Sigmoid colon (tissue), 7 donors: ENCODE results near the gene SLC35B2. TPM values are rescaled to one million over a fixed set of nuclear protein-coding genes. Genes with fewer than 3 reads are reported as not detected.
A peak's percentile ranks its signal among the peaks of the same experiment; 100 is the strongest.

Experiments
- DNase-seq: peaks from one replicate; pipeline ENCODE4 v3.0.0-alpha.2; 2019
- H3K27ac ChIP-seq, 4 donors: fragments of 200-600 bp; sonication (generic); one replicate each; pipeline ENCODE4 v1.5.1; 2016 to 2019; ENCODE audit warnings: mild to moderate bottlenecking in 1 of 4
- H3K27me3 ChIP-seq, 3 donors: fragments of 200-600 bp; sonication (generic); one replicate each; pipeline ENCODE4 v1.5.1; 2019; ENCODE audit warnings: mild to moderate bottlenecking in 1 of 3
- H3K36me3 ChIP-seq, 4 donors: fragments of 200-600 bp; sonication (generic); one replicate each; pipeline ENCODE4 v1.5.1; 2016 to 2019
- H3K4me1 ChIP-seq, 4 donors: fragments of 200-600 bp; sonication (generic); one replicate each; pipeline ENCODE4 v1.5.1; 2017 to 2019
- H3K4me3 ChIP-seq, 4 donors: fragments of 200-600 bp; sonication (generic); one replicate each; pipeline ENCODE4 v1.5.1; 2017 to 2019; ENCODE audit warnings: mild to moderate bottlenecking in 2 of 4, moderate library complexity in 1 of 4
- H3K9me3 ChIP-seq, 4 donors: fragments of 200-600 bp in 3 of 4; sonication (generic) in 3 of 4; one replicate each; pipeline versions ENCODE4 v1.5.1 to v1.6.1; 2013 to 2019
- CTCF ChIP-seq, 4 experiments: fragments of 450-650 bp in 3 of 4; fragments of 200-600 bp in 1 of 4; IDR thresholded peaks; one replicate each; pipeline ENCODE4 v1.5.1; 2016 to 2019; ENCODE audit warnings: antibody characterized with exemption in 4 of 4, mild to moderate bottlenecking in 3 of 4, moderate library complexity in 2 of 4
- EP300 ChIP-seq, 4 donors: sonication (generic); formaldehyde crosslinking; IDR thresholded peaks; one replicate each; pipeline ENCODE4 v1.6.1; 2017; ENCODE audit warnings: antibody characterized with exemption in 4 of 4
- POLR2A ChIP-seq, 2 donors: fragments of 450-650 bp; IDR thresholded peaks; one replicate each; pipeline ENCODE4 v1.6.1; 2016; ENCODE audit warnings: antibody characterized with exemption in 2 of 2, mild to moderate bottlenecking in 2 of 2, moderate library complexity in 2 of 2
- POLR2AphosphoS5 ChIP-seq, 4 donors: sonication (generic); formaldehyde crosslinking; IDR thresholded peaks; one replicate each; pipeline ENCODE4 v1.6.1; 2017; ENCODE audit warnings: antibody characterized with exemption in 4 of 4
- WGBS, 2 donors: extraction: QIAGEN DNeasy Blood & Tissue Kit; methylation state at CpG; one replicate each; pipeline ENCODE4 v1.1.7; 2013; 5-methylcytosine and 5-hydroxymethylcytosine counted together
- intact Hi-C: fragments of 100-400 bp; cut with DNase I; formaldehyde crosslinking; loops from one replicate; pipeline ENCODE4 v1.15.1; 2023
- polyA plus RNA-seq, 3 donors: library from polyadenylated mRNA; stranded (reverse); fragments of 200-250 nt; gene quantifications; one replicate each; pipeline ENCODE4 v1.2.3, GENCODE V29; 2013
- total RNA-seq, 4 donors: library from RNA; depleted of rRNA; stranded (reverse); fragments of >200 nt; gene quantifications; one replicate each; pipeline ENCODE4 v1.1.0, GENCODE V29; 2016
- donor health status: healthy with polysubstance abuse.
- donor health status: Bipolar disorder and iron deficiency.
- donor health status: healthy.

SLC35B2 gene
- total and polyA plus RNA-seq, 7 donors: 7.2 to 36.9 (median 25.7) TPM

GRCh38 chr6:44272529-44272928 is 15.2 kb upstream of the SLC35B2 start:
- Histone ChIP-seq H3K9me3 (no peaks in the 10 kb centered on the region), H3K36me3 (no peaks in the 10 kb centered on the region), H3K4me3 (no peak overlapping the region), H3K27ac (no peak overlapping the region), H3K27me3 (peaks cover 30 to 96% (median 81%) of the 10 kb centered on the region in 3 donors), H3K4me1 (peaks cover 0 to 21% (median 16%) of the 10 kb centered on the region in 4 donors)
- TF ChIP-seq POLR2A (IDR thresholded peaks at IDR 0.05) (no peak), EP300 (IDR thresholded peaks at IDR 0.05) (no peak), POLR2AphosphoS5 (IDR thresholded peaks at IDR 0.05) (no peak), CTCF (IDR thresholded peaks at IDR 0.05) (no peak)
- intact Hi-C loops: no loop called here
- WGBS, 2 donors: 80 to 87% methylated on average over 3 of the region's 3 CpGs
- DNase-seq: no peak

- intact Hi-C loops: no loop called here
- Histone ChIP-seq H3K27me3 (peaks cover 30 to 90% (median 81%) of the 10 kb centered on the region in 3 donors), H3K36me3 (no peaks in the 10 kb centered on the region), H3K27ac (no peak overlapping the region), H3K4me1 (peaks cover 0 to 21% (median 16%) of the 10 kb centered on the region in 4 donors), H3K4me3 (no peak overlapping the region), H3K9me3 (no peaks in the 10 kb centered on the region)
- 66% methylated on average over 3 of the region's 3 CpGs for WGBS, 2 donors
- no peak for DNase-seq
- TF ChIP-seq POLR2A (IDR thresholded peaks at IDR 0.05) (no peak), CTCF (IDR thresholded peaks at IDR 0.05) (no peak), POLR2AphosphoS5 (IDR thresholded peaks at IDR 0.05) (no peak), EP300 (IDR thresholded peaks at IDR 0.05) (no peak)
These were observed 14.6 kb upstream of the SLC35B2 start for GRCh38 chr6:44271914-44272313.

- peaks cover 29 to 85% (median 77%) of the 10 kb centered on the region in 3 donors for H3K27me3 ChIP-seq
- DNase-seq: no peak
- H3K9me3 ChIP-seq: no peaks in the 10 kb centered on the region
- TF ChIP-seq POLR2AphosphoS5 (IDR thresholded peaks at IDR 0.05): no peak
- no peak for TF ChIP-seq POLR2A (IDR thresholded peaks at IDR 0.05)
- TF ChIP-seq EP300 (IDR thresholded peaks at IDR 0.05): no peak
- no peak for TF ChIP-seq CTCF (IDR thresholded peaks at IDR 0.05)
- H3K36me3 ChIP-seq: no peaks in the 10 kb centered on the region
- intact Hi-C loops: no loop called here
- WGBS, 2 donors: 72 to 84% methylated on average over 6 of the region's 6 CpGs
- H3K4me1 ChIP-seq: peaks cover 0 to 21% (median 15%) of the 10 kb centered on the region in 4 donors
- no peak overlapping the region for H3K4me3 ChIP-seq
- no peak overlapping the region for H3K27ac ChIP-seq
These were observed 14.0 kb upstream of the SLC35B2 start for GRCh38 chr6:44271406-44271723.

- H3K27me3 ChIP-seq: peaks cover 23 to 79% (median 71%) of the 10 kb centered on the region in 3 donors
- TF ChIP-seq POLR2AphosphoS5 (IDR thresholded peaks at IDR 0.05) (no peak), CTCF (IDR thresholded peaks at IDR 0.05) (no peak), POLR2A (IDR thresholded peaks at IDR 0.05) (no peak), EP300 (IDR thresholded peaks at IDR 0.05) (no peak)
- peaks cover 0 to 15% (median 9%) of the 10 kb centered on the region in 4 donors for H3K4me1 ChIP-seq
- DNase-seq: no peak
- H3K9me3 ChIP-seq: no peaks in the 10 kb centered on the region
- 2% methylated on average over 90 of the region's 90 CpGs for WGBS, 2 donors
- no peaks in the 10 kb centered on the region for H3K36me3 ChIP-seq
- H3K27ac ChIP-seq: no peak overlapping the region
- peak overlapping the region in 3 of 4 donors; percentile 38 to 48 (median 48) for H3K4me3 ChIP-seq
- intact Hi-C loops: no loop called here
These were observed 13.4 kb upstream of the SLC35B2 start for GRCh38 chr6:44270526-44271405.
